GM12878 (cell line): ENCODE measurements around the gene GLRA1. TPM values are rescaled to one million over a fixed set of nuclear protein-coding genes. Genes with fewer than 3 reads are reported as not detected.

Source experiments
- ATAC-seq: fragments of 200-7000 bp; cut with Tn5 transposase; 3 replicates; pipeline ENCODE4 v1.9.1; 2020; ENCODE audit warnings: mild to moderate bottlenecking, moderate library complexity
- BruUV-seq: library from RNA; stranded (reverse); fragments of 400-500 nt; replicated peaks from 2 replicates; lab custom pipeline; 2021; lab: Mats Ljungman, UMichigan
- CTCF ChIA-PET: fragments of 300-600 bp; sonication (Branson Sonifier 250); formaldehyde crosslinking; extraction: SDS; loops from one replicate; lab custom pipeline; 2021; ENCODE audit warnings: inconsistent platforms; lab: Yijun Ruan, JAX
- POLR2A ChIA-PET: fragments of 350-600 bp; formaldehyde crosslinking; extraction: SDS; loops from one replicate; lab custom pipeline; 2021; ENCODE audit warnings: inconsistent platforms; lab: Charles Lee
- RAD21 ChIA-PET: fragments of 300-600 bp; sonication (Branson Sonifier 250); formaldehyde crosslinking; loops from one replicate; lab custom pipeline; 2023; ENCODE audit warnings: antibody characterized with exemption; ENCODE audit not compliant: unreplicated experiment; lab: Charles Lee
- SMC1A ChIA-PET: fragments of 300-600 bp; sonication (Branson Sonifier 250); formaldehyde crosslinking; loops from one replicate; lab custom pipeline; 2023; ENCODE audit not compliant: unreplicated experiment, uncharacterized antibody; lab: Charles Lee
- DNase-seq: peaks from one replicate; pipeline ENCODE4 v3.0.0-alpha.2; 2011; ENCODE audit warnings: low read depth, low spot score
- FAIRE-seq: peaks from 3 replicates; lab custom pipeline; 2011; peaks lifted over from hg19 to GRCh38; lab: Jason Lieb, UNC
- H2AFZ ChIP-seq: 2 replicates; pipeline ENCODE4 v1.6.0; 2011; ENCODE audit warnings: low read depth, low read length, control low read depth; ENCODE audit not compliant: control insufficient read depth
- H3K27ac ChIP-seq: 2 replicates; pipeline ENCODE4 v1.5.1; 2011; ENCODE audit warnings: control low read depth; ENCODE audit not compliant: control insufficient read depth, insufficient read depth
- H3K27me3 ChIP-seq, 2 experiments: replicated peaks in 1 of 2; 2 replicates each; pipeline versions ENCODE4 v1.6.0 to v1.6.1; 2011; ENCODE audit warnings: low read length in 1 of 2; ENCODE audit not compliant: control insufficient read depth in 2 of 2, insufficient read depth in 2 of 2
- H3K36me3 ChIP-seq, 2 experiments: 2 replicates each; pipeline ENCODE4 v1.5.1; 2011; ENCODE audit warnings: low read length in 1 of 2; ENCODE audit not compliant: control insufficient read depth in 2 of 2, insufficient read depth in 2 of 2
- H3K4me1 ChIP-seq: 2 replicates; pipeline ENCODE4 v1.6.1; 2011; ENCODE audit warnings: mild to moderate bottlenecking, low read length, moderate library complexity, mixed read lengths; ENCODE audit not compliant: control insufficient read depth, insufficient read depth
- H3K4me2 ChIP-seq: 2 replicates; pipeline ENCODE4 v1.6.0; 2011; ENCODE audit warnings: control low read depth; ENCODE audit not compliant: control insufficient read depth, insufficient read depth
- H3K4me3 ChIP-seq: fragments of 200-600 bp; sonication (generic); 2 replicates; pipeline ENCODE4 v1.5.1; 2016
- H3K79me2 ChIP-seq: 2 replicates; pipeline ENCODE4 v1.6.0; 2011; ENCODE audit warnings: low read length; ENCODE audit not compliant: control insufficient read depth, insufficient read depth
- H3K9ac ChIP-seq: 2 replicates; pipeline ENCODE4 v1.8.0; 2011; ENCODE audit warnings: low read length, control low read depth, mixed read lengths; ENCODE audit not compliant: control insufficient read depth, insufficient read depth
- H3K9me3 ChIP-seq: replicated peaks from 3 replicates; pipeline ENCODE4 v1.5.1; 2011; ENCODE audit warnings: mild to moderate bottlenecking, low read length; ENCODE audit not compliant: control insufficient read depth, insufficient read depth
- H4K20me1 ChIP-seq: 2 replicates; pipeline ENCODE4 v1.6.0; 2011; ENCODE audit not compliant: control insufficient read depth, insufficient read depth
- CBX5 ChIP-seq: sonication (generic); IDR thresholded peaks from 2 replicates; pipeline ENCODE4 v1.6.1; 2016; ENCODE audit warnings: low read depth, moderate library complexity, mild to moderate bottlenecking, inconsistent platforms
- CTCF ChIP-seq, 3 experiments: IDR thresholded peaks in 2 of 3; conservative IDR thresholded peaks in 1 of 3; 2 replicates each; pipeline ENCODE4 v1.5.1; 2011; ENCODE audit warnings: low read depth in 3 of 3, low read length in 3 of 3, mild to moderate bottlenecking in 3 of 3, control low read depth in 2 of 3, moderate library complexity in 2 of 3, inconsistent platforms in 1 of 3, mixed read lengths in 1 of 3; ENCODE audit not compliant: control insufficient read depth in 2 of 3, insufficient read depth in 1 of 3; ENCODE audit errors: extremely low read depth in 1 of 3
- E4F1 ChIP-seq: fragments of 450-650 bp; IDR thresholded peaks from 2 replicates; pipeline ENCODE4 v1.6.1; 2018; ENCODE audit warnings: borderline replicate concordance, mild to moderate bottlenecking; ENCODE audit not compliant: partially characterized antibody
- EGR1 ChIP-seq, 2 experiments: IDR thresholded peaks; 1 replicate in 1 of 2; 2 replicates in 1 of 2; pipeline ENCODE4 v1.6.1; 2011 to 2012; ENCODE audit warnings: low read depth in 2 of 2, low read length in 2 of 2, borderline replicate concordance in 1 of 2, mild to moderate bottlenecking in 1 of 2, moderate library complexity in 1 of 2
- ESRRA ChIP-seq: IDR thresholded peaks from 2 replicates; pipeline ENCODE4 v1.6.1; 2012; ENCODE audit warnings: mild to moderate bottlenecking, low read length, improper control_type of control experiment
- HDGF ChIP-seq: fragments of 450-650 bp; IDR thresholded peaks from 2 replicates; pipeline ENCODE4 v1.6.1; 2016; ENCODE audit warnings: antibody characterized with exemption
- MXI1 ChIP-seq: fragments of 150-350 bp; IDR thresholded peaks from 2 replicates; pipeline ENCODE4 v1.6.1; 2011; ENCODE audit warnings: low read depth, mild to moderate bottlenecking, inconsistent platforms, low read length, improper control_type of control experiment
- NFIC ChIP-seq: IDR thresholded peaks from 2 replicates; pipeline ENCODE4 v1.6.1; 2012; ENCODE audit warnings: low read depth, mild to moderate bottlenecking, inconsistent platforms, low read length, moderate library complexity
- NR2F1 ChIP-seq: fragments of 450-650 bp; conservative IDR thresholded peaks from 2 replicates; pipeline ENCODE4 v1.6.1; 2017; ENCODE audit warnings: mild to moderate bottlenecking
- POLR2A ChIP-seq: IDR thresholded peaks from 2 replicates; pipeline ENCODE4 v1.6.1; 2011; ENCODE audit warnings: low read depth, mild to moderate bottlenecking, low read length
- POLR2AphosphoS2 ChIP-seq: IDR thresholded peaks from 2 replicates; pipeline ENCODE4 v1.6.1; 2011; ENCODE audit warnings: low read depth, mild to moderate bottlenecking, low read length, improper control_type of control experiment, moderate library complexity
- PRDM15 ChIP-seq: fragments of 450-650 bp; formaldehyde crosslinking; IDR thresholded peaks from 2 replicates; pipeline ENCODE4 v1.4.0; 2020; ENCODE audit warnings: mild to moderate bottlenecking, moderate library complexity
- STAT1 ChIP-seq: fragments of 450-650 bp; conservative IDR thresholded peaks from 2 replicates; pipeline ENCODE4 v1.6.1; 2014; ENCODE audit warnings: antibody characterized with exemption, mild to moderate bottlenecking
- TCF3 ChIP-seq: IDR thresholded peaks from 2 replicates; pipeline ENCODE4 v1.6.1; 2012; ENCODE audit warnings: low read depth, mild to moderate bottlenecking, low read length, borderline replicate concordance; ENCODE audit not compliant: insufficient read depth
- ZNF217 ChIP-seq: fragments of 450-650 bp; IDR thresholded peaks from 2 replicates; pipeline ENCODE4 v1.6.1; 2017; ENCODE audit warnings: antibody characterized with exemption, mild to moderate bottlenecking
- WGBS: methylation state at CpG from one replicate; pipeline ENCODE4 v1.1.6; 2016; ENCODE audit warnings: low lambda C conversion rate; ENCODE audit not compliant: insufficient replicate concordance, insufficient coverage; ENCODE audit errors: missing lambda C conversion rate; 5-methylcytosine and 5-hydroxymethylcytosine counted together
- in situ Hi-C: fragments of 300-500 bp; cut with MboI; formaldehyde crosslinking; loops from 9 replicates; pipeline ENCODE4 v1.14.3; 2018; ENCODE audit warnings: mixed read lengths
- intact Hi-C: fragments of 100-400 bp; cut with micrococcal nuclease; formaldehyde crosslinking; loops from one replicate; pipeline ENCODE4 v1.14.2; 2022; ENCODE audit not compliant: unreplicated experiment
- polyA plus RNA-seq, 11 experiments: library from polyadenylated mRNA; depleted of rRNA in 4 of 11; unstranded in 6 of 11; stranded (reverse) in 5 of 11; fragments of >200 nt; fragmentation: Nextera tagmentation in 4 of 11; fragmentation: Illumina TruSeq in 1 of 11; extraction: Ambion mirVana in 4 of 11; extraction: Trizol in 1 of 11; gene quantifications; 1 replicate in 1 of 11; 2 replicates in 10 of 11; pipeline versions ENCODE4 v1.2.1 to v1.2.3, GENCODE V29; 2011 to 2016; ENCODE audit warnings: inconsistent platforms in 2 of 11, missing spikeins in 2 of 11, low read depth in 1 of 11
- total RNA-seq, 4 experiments: library from RNA; depleted of rRNA in 3 of 4; stranded (reverse); fragments of >200 nt in 3 of 4; fragmentation: Illumina TruSeq in 1 of 4; extraction: Trizol in 1 of 4; gene quantifications; 2 replicates each; pipeline versions ENCODE4 v1.2.1 to v1.2.3, GENCODE V29; 2013 to 2021

GLRA1 gene
- total and polyA plus RNA-seq, 10 of the 15 experiments (the other 5 are each of a cell fraction or from before 2014, with no cell fraction given) = not detected

GRCh38 chr5:151822141-151822540 lies 102.5 kb downstream of the GLRA1 start:
- Histone ChIP-seq H3K9ac (no peak overlapping the region), H3K36me3 (peaks cover 0 to 3% of the 10 kb centered on the region in 2 experiments; a peak in 1 of 4 replicates), H4K20me1 (no peaks in the 10 kb centered on the region), H3K9me3 (no peaks in the 10 kb centered on the region), H2AFZ (no peak overlapping the region), H3K4me2 (no peak overlapping the region), H3K4me3 (no peak overlapping the region), H3K79me2 (no peaks in the 10 kb centered on the region), H3K4me1 (no peaks in the 10 kb centered on the region), H3K27me3 (no peaks in the 10 kb centered on the region), H3K27ac (no peak overlapping the region)
- SMC1A ChIA-PET = no interaction called here
- no peak for ATAC-seq
- RAD21 ChIA-PET = interaction anchor here (2.5 kb wide), 1 partner anchor 321 kb away, joined by 8 read pairs; no protein-coding TSS in a partner anchor
- WGBS = 91% methylated on average over 4 of the region's 4 CpGs
- in situ Hi-C loops = no loop called here
- FAIRE-seq = no peak
- POLR2A ChIA-PET = no interaction called here
- DNase-seq = no peak
- CTCF ChIA-PET = interaction anchor here (1.1 to 10.8 kb wide), 2 partner anchors 319 to 527 kb away, joined by 3 to 338 read pairs; no protein-coding TSS in a partner anchor
- intact Hi-C loops = no loop called here
- TF ChIP-seq CBX5 (no peak), E4F1 (no peak), POLR2A (no peak), PRDM15 (CRISPR knock-in tag) (no peak), POLR2AphosphoS2 (no peak), STAT1 (no peak), MXI1 (no peak), NR2F1 (no peak), ESRRA (no peak), HDGF (no peak), EGR1 (IDR thresholded peaks at IDR 0.05; ENCODE audit: borderline replicate concordance in 1 of 2, low read depth in 2 of 2, low read length in 2 of 2) (no peak), TCF3 (no peak), ZNF217 (no peak), NFIC (no peak), CTCF (IDR thresholded peaks at IDR 0.05 in 2 of 3, conservative IDR thresholded peaks at IDR 0.05 in 1 of 3; ENCODE audit: control insufficient read depth in 2 of 3, extremely low read depth in 1 of 3, insufficient read depth in 1 of 3, low read depth in 3 of 3, low read length in 3 of 3) (no peak)
- BruUV-seq = no TSS peak
